Endothelial cell of umbilical vein (primary cell): ENCODE measurements around the gene DKKL1. TPM values are rescaled to one million over a fixed set of nuclear protein-coding genes. Genes with fewer than 3 reads are reported as not detected.

Source experiments
- BruUV-seq: library from RNA; stranded (reverse); fragments of 400-500 nt; replicated peaks from 2 replicates; lab custom pipeline; 2021; lab: Mats Ljungman, UMichigan
- CTCF ChIA-PET: fragments of 300-600, 350-600 bp; sonication (Branson Sonifier 250); formaldehyde crosslinking; loops from one replicate; lab custom pipeline; 2021; ENCODE audit warnings: antibody characterized with exemption, inconsistent platforms; lab: Charles Lee
- POLR2A ChIA-PET: fragments of 300-600, 350-600 bp; sonication (Branson Sonifier 250); formaldehyde crosslinking; loops from one replicate; lab custom pipeline; 2021; ENCODE audit warnings: antibody characterized with exemption, inconsistent platforms; lab: Charles Lee
- DNase-seq: peaks from one replicate; pipeline ENCODE4 v3.0.0-alpha.2; 2011; ENCODE audit warnings: low read depth, low spot score
- FAIRE-seq: peaks from 2 replicates; lab custom pipeline; 2011; peaks lifted over from hg19 to GRCh38; lab: Jason Lieb, UNC
- H2AFZ ChIP-seq: 2 replicates; pipeline ENCODE4 v1.6.0; 2012; ENCODE audit warnings: low read depth, low read length, control low read depth, inconsistent platforms
- H3K27ac ChIP-seq: 2 replicates; pipeline ENCODE4 v1.5.1; 2011; ENCODE audit warnings: low read depth, mild to moderate bottlenecking, control low read depth, low read length, moderate library complexity; ENCODE audit not compliant: insufficient read depth
- H3K27me3 ChIP-seq, 2 experiments: 2 replicates each; pipeline versions ENCODE4 v1.6.0 to v1.6.1; 2011; ENCODE audit warnings: low read length in 2 of 2, mixed read lengths in 1 of 2; ENCODE audit not compliant: control insufficient read depth in 2 of 2, insufficient read depth in 2 of 2
- H3K36me3 ChIP-seq, 2 experiments: 2 replicates in 1 of 2; 3 replicates in 1 of 2; pipeline ENCODE4 v1.5.1; 2011; ENCODE audit warnings: low read length in 2 of 2, mild to moderate bottlenecking in 1 of 2, moderate library complexity in 1 of 2; ENCODE audit not compliant: control insufficient read depth in 2 of 2, insufficient read depth in 2 of 2; ENCODE audit errors: extremely low read depth in 1 of 2
- H3K4me1 ChIP-seq: 3 replicates; pipeline ENCODE4 v1.5.1; 2011; ENCODE audit warnings: mild to moderate bottlenecking, low read length; ENCODE audit not compliant: control insufficient read depth, insufficient read depth; ENCODE audit errors: extremely low read depth
- H3K4me2 ChIP-seq: 2 replicates; pipeline ENCODE4 v1.6.1; 2011; ENCODE audit warnings: low read length, control low read depth, mixed read lengths; ENCODE audit not compliant: insufficient read depth
- H3K4me3 ChIP-seq, 3 experiments: fragments of 200-600 bp in 1 of 3; sonication (generic), shearing (Covaris generic) in 1 of 3; replicated peaks in 1 of 3; 2 replicates each; pipeline ENCODE4 v1.5.1; 2011 to 2016; ENCODE audit warnings: control low read depth in 3 of 3, low read length in 3 of 3, mild to moderate bottlenecking in 2 of 3, inconsistent platforms in 1 of 3, low read depth in 1 of 3, moderate library complexity in 1 of 3; ENCODE audit not compliant: insufficient read depth in 1 of 3
- H3K79me2 ChIP-seq: 2 replicates; pipeline ENCODE4 v1.6.0; 2012; ENCODE audit warnings: low read length, inconsistent platforms; ENCODE audit not compliant: control insufficient read depth, insufficient read depth
- H3K9ac ChIP-seq: replicated peaks from 2 replicates; pipeline ENCODE3; 2011; ENCODE audit warnings: low read length, control low read depth; ENCODE audit not compliant: insufficient read depth; ENCODE audit errors: extremely low read depth
- H3K9me1 ChIP-seq: replicated peaks from 3 replicates; pipeline ENCODE4 v1.6.0; 2011; ENCODE audit warnings: mild to moderate bottlenecking, low read length; ENCODE audit not compliant: control insufficient read depth, insufficient read depth; ENCODE audit errors: extremely low read depth
- H3K9me3 ChIP-seq: replicated peaks from 2 replicates; pipeline ENCODE4 v1.5.1; 2012; ENCODE audit warnings: low read length, inconsistent platforms; ENCODE audit not compliant: control insufficient read depth, insufficient read depth
- H4K20me1 ChIP-seq: replicated peaks from 2 replicates; pipeline ENCODE3; 2011; ENCODE audit warnings: mild to moderate bottlenecking, low read length; ENCODE audit not compliant: control insufficient read depth, insufficient read depth; ENCODE audit errors: extremely low read depth
- EZH2 ChIP-seq: IDR thresholded peaks from 2 replicates; pipeline ENCODE4 v1.6.1; 2012; ENCODE audit warnings: borderline replicate concordance, low read depth, mild to moderate bottlenecking, moderate library complexity, low read length, inconsistent platforms; ENCODE audit not compliant: severe bottlenecking
- FOS ChIP-seq: IDR thresholded peaks from 2 replicates; pipeline ENCODE4 v1.6.1; 2011; ENCODE audit warnings: mild to moderate bottlenecking, low read length, moderate library complexity, borderline replicate concordance; ENCODE audit not compliant: insufficient read depth
- GATA2 ChIP-seq: IDR thresholded peaks from 2 replicates; pipeline ENCODE4 v1.7.0; 2011; ENCODE audit warnings: low read depth, mild to moderate bottlenecking, moderate library complexity, mixed read lengths, low read length; ENCODE audit not compliant: insufficient read length, insufficient read depth
- JUN ChIP-seq: IDR thresholded peaks from 2 replicates; pipeline ENCODE4 v1.6.1; 2011; ENCODE audit warnings: borderline replicate concordance, low read depth; ENCODE audit not compliant: insufficient read length, insufficient read depth
- MYC ChIP-seq: IDR thresholded peaks from one replicate; pipeline ENCODE4 v1.6.1; 2011; ENCODE audit warnings: mild to moderate bottlenecking, low read depth, low read length
- POLR2A ChIP-seq: IDR thresholded peaks from 2 replicates; pipeline ENCODE4 v1.6.1; 2012; ENCODE audit warnings: low read depth, mild to moderate bottlenecking, control low read depth, low read length
- POLR2AphosphoS5 ChIP-seq: IDR thresholded peaks from 2 replicates; pipeline ENCODE4 v1.6.1; 2012; ENCODE audit warnings: low read depth, mild to moderate bottlenecking, control low read depth, low read length, moderate library complexity; ENCODE audit not compliant: insufficient read depth
- dilution Hi-C: fragments of 300-500 bp; cut with MboI; formaldehyde crosslinking; loops from one replicate; pipeline ENCODE4 v1.15.0; 2019; ENCODE audit warnings: low sequenced_read_pairs; ENCODE audit not compliant: extremely low pct_ligation_motif_present
- intact Hi-C: fragments of 100-400 bp; cut with micrococcal nuclease; formaldehyde crosslinking; loops from one replicate; pipeline ENCODE4 v1.10.0; 2022
- polyA plus RNA-seq, 4 experiments: library from polyadenylated mRNA; depleted of rRNA in 3 of 4; stranded (reverse) in 3 of 4; unstranded in 1 of 4; fragments of >200 nt; gene quantifications; 2 replicates each; pipeline versions ENCODE4 v1.2.1 to v1.2.3, GENCODE V29; 2011 to 2012; ENCODE audit warnings: missing spikeins in 1 of 4
- total RNA-seq: library from RNA; stranded (reverse); gene quantifications from 2 replicates; pipeline ENCODE4 v1.2.3, GENCODE V29; 2021
- TF ChIP-seq, protein P1 (sequence below), 2 donors: IDR thresholded peaks; 1 replicate in 1 of 2; 2 replicates in 1 of 2; pipeline ENCODE4 v1.5.1; 2011; ENCODE audit warnings: low read length in 2 of 2, mild to moderate bottlenecking in 2 of 2, moderate library complexity in 2 of 2, control low read depth in 1 of 2, inconsistent platforms in 1 of 2, low read depth in 1 of 2; ENCODE audit not compliant: insufficient read depth in 1 of 2; ENCODE audit errors: extremely low read depth in 1 of 2
- TF ChIP-seq, protein P2 (sequence below): IDR thresholded peaks from 2 replicates; pipeline ENCODE4 v1.6.1; 2011; ENCODE audit not compliant: insufficient read depth, insufficient read length

The DKKL1 gene
- total and polyA plus RNA-seq, 2 donors (not counting 3 experiments of a cell fraction or from before 2014, with no cell fraction given) = 0.21 TPM; not detected in 1

DNA sequence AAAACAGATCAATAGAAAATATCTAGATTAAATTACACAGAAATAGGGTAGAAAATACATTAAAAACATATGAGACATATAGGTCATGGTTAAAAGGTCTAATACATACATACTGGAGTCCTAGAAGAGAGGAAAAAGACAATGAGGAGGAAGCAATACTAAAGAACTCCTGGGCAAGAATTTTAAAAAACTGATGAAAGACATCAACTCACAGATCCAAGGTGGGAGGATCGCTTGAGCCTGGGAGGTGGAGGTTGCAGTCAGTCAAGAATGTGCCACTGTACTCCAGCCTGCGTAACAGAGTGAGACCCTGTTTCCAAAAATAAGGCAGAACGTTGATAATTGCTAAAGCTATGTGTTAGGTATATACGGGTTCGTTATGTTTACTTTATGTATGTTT is 19.0 kb downstream of the DKKL1 start:
- peaks cover 4 to 5% of the 10 kb centered on the region in 2 experiments for H3K27me3 ChIP-seq
- no peaks in the 10 kb centered on the region for H3K4me1 ChIP-seq
- no peaks in the 10 kb centered on the region for H3K36me3 ChIP-seq
- FAIRE-seq = no peak
- H3K9ac ChIP-seq = no peak overlapping the region
- H3K4me2 ChIP-seq = no peak overlapping the region
- dilution Hi-C loops (no loop called here), intact Hi-C loops (no loop called here)
- CTCF ChIA-PET = no interaction called here
- no peaks in the 10 kb centered on the region for H4K20me1 ChIP-seq
- POLR2A ChIA-PET = no interaction called here
- no peaks in the 10 kb centered on the region for H3K9me1 ChIP-seq
- no peak overlapping the region for H3K27ac ChIP-seq
- H3K79me2 ChIP-seq = no peaks in the 10 kb centered on the region
- BruUV-seq = no TSS peak
- no peak overlapping the region for H2AFZ ChIP-seq
- no peaks in the 10 kb centered on the region for H3K9me3 ChIP-seq
- TF ChIP-seq MYC = no peak
- no peak for TF ChIP-seq POLR2AphosphoS5
- TF ChIP-seq, protein P1, sequence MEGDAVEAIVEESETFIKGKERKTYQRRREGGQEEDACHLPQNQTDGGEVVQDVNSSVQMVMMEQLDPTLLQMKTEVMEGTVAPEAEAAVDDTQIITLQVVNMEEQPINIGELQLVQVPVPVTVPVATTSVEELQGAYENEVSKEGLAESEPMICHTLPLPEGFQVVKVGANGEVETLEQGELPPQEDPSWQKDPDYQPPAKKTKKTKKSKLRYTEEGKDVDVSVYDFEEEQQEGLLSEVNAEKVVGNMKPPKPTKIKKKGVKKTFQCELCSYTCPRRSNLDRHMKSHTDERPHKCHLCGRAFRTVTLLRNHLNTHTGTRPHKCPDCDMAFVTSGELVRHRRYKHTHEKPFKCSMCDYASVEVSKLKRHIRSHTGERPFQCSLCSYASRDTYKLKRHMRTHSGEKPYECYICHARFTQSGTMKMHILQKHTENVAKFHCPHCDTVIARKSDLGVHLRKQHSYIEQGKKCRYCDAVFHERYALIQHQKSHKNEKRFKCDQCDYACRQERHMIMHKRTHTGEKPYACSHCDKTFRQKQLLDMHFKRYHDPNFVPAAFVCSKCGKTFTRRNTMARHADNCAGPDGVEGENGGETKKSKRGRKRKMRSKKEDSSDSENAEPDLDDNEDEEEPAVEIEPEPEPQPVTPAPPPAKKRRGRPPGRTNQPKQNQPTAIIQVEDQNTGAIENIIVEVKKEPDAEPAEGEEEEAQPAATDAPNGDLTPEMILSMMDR (IDR thresholded peaks at IDR 0.05; ENCODE audit: extremely low read depth in 1 of 2, insufficient read depth in 1 of 2, low read depth in 1 of 2, low read length in 2 of 2) = no peak
- no peak for TF ChIP-seq GATA2
- no peak overlapping the region for H3K4me3 ChIP-seq
- DNase-seq = no peak

DNA sequence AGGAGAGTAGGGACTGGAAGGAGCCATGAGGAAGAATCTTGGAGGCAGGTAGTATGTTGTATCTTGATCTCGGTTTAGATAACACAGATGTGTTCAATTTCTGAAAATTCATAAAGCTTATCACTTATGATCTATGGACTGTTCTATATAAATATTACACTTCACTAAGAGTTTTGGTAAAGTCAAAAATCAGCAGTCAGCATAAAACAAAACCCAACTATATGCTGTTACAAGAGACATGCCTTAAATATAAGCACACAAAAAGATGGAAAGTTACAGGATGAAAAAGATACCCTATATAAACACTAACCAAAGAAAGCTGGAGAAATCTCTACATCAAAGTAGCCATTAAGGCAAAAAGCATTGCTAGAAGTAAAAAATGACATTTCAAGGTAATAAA is 19.9 kb downstream of the DKKL1 start:
- H3K9me1 ChIP-seq = no peaks in the 10 kb centered on the region
- no peak for TF ChIP-seq JUN
- TF ChIP-seq MYC = no peak
- TF ChIP-seq, protein P2, sequence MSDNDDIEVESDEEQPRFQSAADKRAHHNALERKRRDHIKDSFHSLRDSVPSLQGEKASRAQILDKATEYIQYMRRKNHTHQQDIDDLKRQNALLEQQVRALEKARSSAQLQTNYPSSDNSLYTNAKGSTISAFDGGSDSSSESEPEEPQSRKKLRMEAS = no peak
- TF ChIP-seq POLR2AphosphoS5 = no peak
- no peak for TF ChIP-seq EZH2
- TF ChIP-seq FOS = no peak
- TF ChIP-seq POLR2A = no peak
- TF ChIP-seq, protein P1 (IDR thresholded peaks at IDR 0.05; ENCODE audit: extremely low read depth in 1 of 2, insufficient read depth in 1 of 2, low read depth in 1 of 2, low read length in 2 of 2) = no peak
- TF ChIP-seq GATA2 = no peak
- H3K36me3 ChIP-seq = no peaks in the 10 kb centered on the region
- no peak overlapping the region for H3K9ac ChIP-seq
- no TSS peak for BruUV-seq
- no peak overlapping the region for H3K27ac ChIP-seq
- no peak overlapping the region for H3K4me2 ChIP-seq
- FAIRE-seq (no peak), DNase-seq (no peak)
- POLR2A ChIA-PET = no interaction called here
- CTCF ChIA-PET = interaction anchor here (0.6 kb wide), 1 partner anchor 8 kb away, joined by 3 read pairs; no protein-coding TSS in a partner anchor
- H3K9me3 ChIP-seq = no peaks in the 10 kb centered on the region
- H4K20me1 ChIP-seq = no peaks in the 10 kb centered on the region
- no peak overlapping the region for H2AFZ ChIP-seq
- no peaks in the 10 kb centered on the region for H3K79me2 ChIP-seq
- dilution Hi-C loops (no loop called here), intact Hi-C loops (no loop called here)
- H3K4me3 ChIP-seq = no peak overlapping the region
- H3K4me1 ChIP-seq = no peaks in the 10 kb centered on the region
- peaks cover 4 to 5% of the 10 kb centered on the region in 2 experiments for H3K27me3 ChIP-seq
